ENCODE results near the gene RUBCN.
"Not testable (repeated sequence)": the region's sequence is repeated elsewhere in the genome, so short reads cannot be mapped to it uniquely, and the experiment has no call there.

Gene RUBCN

GRCh38 chr3:197657541-197658292 lies 79.0 kb downstream of the RUBCN start:
- not testable (repeated sequence) for DNase-seq

DNA sequence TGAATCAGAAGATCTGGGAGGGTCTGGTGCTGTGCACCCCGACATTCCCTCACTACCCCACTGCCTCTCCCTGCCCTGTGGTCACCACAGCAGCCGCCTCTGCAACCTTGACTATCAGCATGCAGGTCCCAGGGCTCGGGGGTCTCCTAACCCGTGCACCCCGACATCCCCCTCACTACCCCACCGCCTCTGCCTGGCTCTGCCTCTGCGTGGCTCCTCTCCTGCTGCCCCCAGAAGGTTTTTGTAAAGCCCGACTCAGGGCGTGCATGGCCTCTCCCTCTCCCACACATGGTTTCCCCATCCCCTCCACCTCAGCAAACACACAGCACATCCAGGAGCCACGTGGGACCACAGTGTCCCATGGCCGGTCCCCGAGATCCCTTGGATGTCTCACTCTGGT lies 79.7 kb downstream of the RUBCN start:
- DNase-seq, result not testable (repeated sequence)

- not testable (repeated sequence) for DNase-seq
Observed at GRCh38 chr3:197656129-197656528, 80.6 kb downstream of the RUBCN start.

- not testable (repeated sequence) for DNase-seq
Observed at GRCh38 chr3:197654998-197655330, 81.7 kb downstream of the RUBCN start.

DNA sequence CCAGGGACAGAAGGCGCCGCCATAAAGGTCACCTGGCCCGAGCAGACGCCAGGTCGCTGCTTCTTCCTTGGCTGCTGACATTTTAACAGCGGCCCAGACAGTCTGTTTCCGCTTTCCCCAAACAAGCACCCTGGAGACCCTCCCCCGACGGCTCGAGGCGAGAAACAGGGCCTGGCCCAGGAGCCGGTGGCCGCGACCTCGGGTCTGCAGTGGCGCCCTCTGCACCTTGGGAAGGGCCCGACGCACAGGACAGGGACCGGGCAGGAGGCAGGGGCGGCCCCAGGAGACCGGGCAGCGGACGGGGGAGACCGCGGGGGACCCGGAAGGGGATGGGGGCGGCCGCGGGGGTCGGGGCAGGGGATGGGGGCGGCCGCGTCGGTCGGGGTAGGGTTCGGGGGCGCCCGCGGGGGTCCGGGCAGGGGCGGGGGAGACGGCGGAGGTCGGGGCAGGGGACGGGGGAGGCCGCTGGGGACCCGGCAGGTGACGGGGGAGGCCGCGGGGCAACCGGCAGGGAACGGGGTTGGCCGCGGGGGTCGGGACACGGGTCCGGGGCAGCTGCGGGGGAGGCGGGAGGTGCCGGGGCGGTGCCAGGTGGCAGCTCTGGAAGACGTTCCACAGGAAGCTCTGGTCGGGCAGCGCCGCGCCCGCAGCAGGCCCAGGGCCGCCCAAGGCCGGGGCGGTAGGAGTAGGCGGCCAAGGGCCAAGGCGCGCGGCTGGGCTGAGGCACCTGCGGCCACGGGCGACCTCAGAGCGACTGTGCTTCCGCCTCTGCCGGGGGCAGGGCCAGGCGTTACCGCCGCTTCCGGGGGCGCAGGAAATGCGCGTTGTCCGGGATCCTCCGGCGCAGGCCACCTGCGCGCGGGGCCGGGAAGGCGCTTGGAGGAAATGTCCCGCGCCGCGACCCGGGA lies 82.4 kb downstream of the RUBCN start:
- peak; percentile 63 for DNase-seq

DNA sequence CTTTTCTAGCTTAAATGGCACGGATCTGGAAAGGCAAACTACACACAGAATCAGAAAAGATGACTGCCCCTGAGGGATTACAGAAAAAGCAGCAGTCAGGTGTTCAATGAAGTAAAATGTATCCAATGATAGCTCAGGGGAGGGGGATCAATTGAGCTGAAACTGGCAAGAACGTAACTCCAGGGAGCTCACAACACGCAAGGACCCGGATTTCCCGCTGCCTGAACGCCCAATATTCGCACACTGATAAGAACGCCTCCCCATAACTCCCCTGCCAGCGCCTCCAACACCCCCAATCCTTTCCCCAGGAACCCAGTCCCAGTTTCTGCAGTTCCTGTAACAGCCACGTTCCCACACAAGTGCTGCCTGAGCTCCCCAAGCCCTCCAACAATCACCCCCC lies 83.8 kb downstream of the RUBCN start:
- DNase-seq, result not testable (repeated sequence)

DNA sequence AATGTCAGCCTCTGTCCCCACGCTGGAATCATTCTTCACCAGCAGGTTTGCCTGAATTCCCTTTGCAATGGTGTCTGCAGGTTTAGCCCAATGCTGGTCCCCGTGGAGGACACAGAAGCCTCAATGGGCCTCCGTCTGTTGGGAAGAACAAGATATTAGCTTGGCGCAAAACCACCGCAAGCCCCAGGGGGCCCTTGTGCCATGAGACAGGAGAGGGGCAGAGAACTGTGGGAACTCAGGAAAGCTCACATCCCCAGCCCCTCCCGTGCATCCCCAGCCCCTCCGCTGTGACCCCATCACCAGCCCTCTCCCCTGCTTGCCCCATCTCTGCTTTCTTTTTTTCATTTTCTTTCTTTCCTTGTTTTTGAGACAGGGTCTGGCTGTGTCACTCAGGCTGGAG lies 89.1 kb downstream of the RUBCN start:
- DNase-seq, result not testable (repeated sequence)

- not testable (repeated sequence) for DNase-seq
Observed at GRCh38 chr3:197647191-197647590, 89.5 kb downstream of the RUBCN start.

DNA sequence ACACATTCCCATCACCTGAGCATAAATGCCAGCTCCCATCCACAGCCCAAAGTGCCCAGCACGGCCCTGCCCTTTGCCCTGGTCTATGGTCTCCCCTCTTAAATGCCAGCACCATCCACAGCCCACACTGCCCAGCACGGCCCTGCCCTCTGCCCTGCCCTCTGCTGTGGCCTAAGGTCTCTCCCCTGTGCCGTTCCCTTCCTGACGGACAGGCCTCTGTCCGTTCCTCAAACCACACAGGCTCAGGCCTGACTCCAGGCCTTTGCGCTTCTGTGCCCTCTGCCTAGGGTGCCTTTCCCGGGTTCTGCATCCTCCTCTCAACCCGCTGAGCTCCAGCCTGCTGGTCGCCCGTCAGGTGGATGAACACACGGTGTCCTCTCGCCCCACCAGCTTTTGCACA lies 90.4 kb downstream of the RUBCN start:
- not testable (repeated sequence) for DNase-seq

DNA sequence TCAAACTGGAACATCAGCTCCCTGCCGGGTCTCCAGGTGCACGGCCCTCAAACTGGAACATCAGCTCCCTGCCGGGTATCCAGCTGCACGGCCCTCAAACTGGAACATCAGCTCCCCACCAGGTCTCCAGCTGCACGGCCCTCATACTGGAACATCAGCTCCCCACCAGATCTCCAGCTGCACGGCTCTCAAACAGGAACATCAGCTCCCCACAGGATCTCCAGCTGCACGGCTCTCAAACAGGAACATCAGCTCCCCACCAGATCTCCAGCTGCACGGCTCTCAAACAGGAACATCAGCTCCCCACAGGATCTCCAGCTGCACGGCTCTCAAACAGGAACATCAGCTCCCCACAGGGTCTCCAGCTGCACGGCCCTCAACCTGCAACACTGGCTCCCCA lies 99.1 kb downstream of the RUBCN start:
- DNase-seq, result not testable (repeated sequence)

DNA sequence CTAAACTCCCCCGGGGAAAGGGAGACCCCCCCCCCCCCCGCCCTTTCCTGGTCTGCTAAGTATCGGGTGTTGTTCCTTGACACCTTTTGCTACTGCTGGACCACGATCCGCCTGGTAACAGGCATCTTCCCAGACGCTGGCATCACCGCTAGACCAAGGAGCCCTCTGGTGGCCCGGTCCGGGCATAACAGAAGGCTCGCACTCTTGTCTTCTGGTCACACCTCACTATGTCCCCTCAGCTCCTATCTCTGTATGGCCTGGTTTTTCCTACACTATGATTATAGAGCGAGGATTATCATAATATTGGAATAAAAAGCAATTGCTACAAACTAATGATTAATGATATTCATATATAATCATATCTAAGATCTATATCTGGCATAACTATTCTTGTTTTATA lies 104.7 kb downstream of the RUBCN start:
- DNase-seq, result not testable (repeated sequence)

DNA sequence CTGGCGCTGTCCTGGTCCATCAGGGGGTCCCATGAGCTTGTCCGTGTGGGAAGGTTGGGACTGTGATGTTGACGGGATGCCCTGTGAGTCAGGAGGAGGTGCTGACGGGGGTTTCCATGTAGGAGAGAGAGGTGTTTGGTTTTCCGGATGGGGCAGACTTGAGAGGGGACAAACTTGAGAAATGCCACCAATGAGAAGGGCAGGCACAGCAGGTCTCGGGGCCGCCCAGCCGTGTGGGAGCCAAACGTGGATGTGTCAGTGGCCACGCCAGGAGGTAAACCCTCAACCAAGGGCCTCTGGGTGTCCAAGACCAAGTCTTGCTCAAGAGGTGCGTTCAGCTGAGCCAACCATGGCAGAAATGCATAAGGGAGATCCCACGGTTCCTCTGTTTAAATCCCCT lies 105.9 kb downstream of the RUBCN start:
- DNase-seq, result not testable (repeated sequence)

DNA sequence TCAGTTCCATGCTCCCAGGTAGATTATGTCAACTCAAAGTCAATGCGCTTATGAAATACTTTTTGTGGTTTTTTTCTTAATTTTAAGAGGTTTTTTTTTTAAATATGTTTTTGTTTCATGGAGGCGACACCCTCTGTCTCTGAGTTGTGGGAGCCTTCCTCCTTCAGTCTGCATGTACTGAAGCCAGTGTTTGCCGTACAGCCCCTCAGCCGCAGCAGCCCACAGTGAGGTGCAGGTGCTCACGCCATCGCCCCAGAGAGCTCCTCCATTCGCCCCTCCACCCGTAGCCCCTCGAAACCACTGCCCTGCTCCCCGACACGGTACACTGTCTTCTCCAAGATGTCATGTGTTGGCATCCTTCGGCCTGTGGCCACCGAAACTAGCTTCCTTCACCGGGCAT lies 107.4 kb downstream of the RUBCN start:
- DNase-seq, result not testable (repeated sequence)

DNA sequence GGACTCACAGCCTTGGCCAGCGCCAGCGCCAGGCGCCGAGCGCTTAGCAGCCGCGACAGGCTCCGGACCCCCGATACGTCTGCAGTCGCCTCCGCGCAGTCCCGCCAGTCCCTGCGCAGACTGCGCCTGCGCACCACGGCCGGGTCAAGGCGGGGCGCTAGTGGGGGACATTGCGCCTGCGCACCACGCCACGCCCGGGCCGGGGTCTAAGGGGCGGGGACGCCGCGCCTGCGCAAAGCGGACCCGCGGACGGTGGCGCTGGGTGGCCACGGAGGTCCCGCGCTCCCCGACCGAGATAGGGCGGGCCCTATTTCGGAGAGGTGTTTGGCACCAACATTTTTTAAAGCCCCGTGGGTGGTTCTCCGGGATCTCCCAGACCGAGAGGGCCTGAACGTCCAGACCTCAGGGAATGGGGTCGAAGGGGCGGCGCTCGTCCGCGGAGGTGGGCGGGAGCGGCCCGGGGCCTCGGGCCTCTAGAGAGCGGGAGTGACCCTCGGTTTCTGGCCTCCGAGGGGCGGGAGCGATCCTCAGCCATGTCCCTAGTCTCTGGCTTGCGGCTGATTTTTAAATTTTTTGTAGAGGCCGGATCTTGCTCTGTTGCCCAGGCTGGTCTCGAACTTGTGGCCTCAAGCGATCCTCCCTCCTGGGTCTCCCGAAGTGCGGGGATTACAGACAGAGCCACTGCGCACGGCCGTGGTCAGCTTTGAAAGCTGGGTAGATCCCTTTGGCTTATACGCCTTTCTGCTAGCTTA lies 108.8 kb downstream of the RUBCN start:
- DNase-seq, result peak; percentile 94

- not testable (repeated sequence) for DNase-seq
Observed at GRCh38 chr3:197627158-197627771, 109.4 kb downstream of the RUBCN start.

GRCh38 chr3:197626404-197627157 lies 110.1 kb downstream of the RUBCN start:
- not testable (repeated sequence) for DNase-seq

DNA sequence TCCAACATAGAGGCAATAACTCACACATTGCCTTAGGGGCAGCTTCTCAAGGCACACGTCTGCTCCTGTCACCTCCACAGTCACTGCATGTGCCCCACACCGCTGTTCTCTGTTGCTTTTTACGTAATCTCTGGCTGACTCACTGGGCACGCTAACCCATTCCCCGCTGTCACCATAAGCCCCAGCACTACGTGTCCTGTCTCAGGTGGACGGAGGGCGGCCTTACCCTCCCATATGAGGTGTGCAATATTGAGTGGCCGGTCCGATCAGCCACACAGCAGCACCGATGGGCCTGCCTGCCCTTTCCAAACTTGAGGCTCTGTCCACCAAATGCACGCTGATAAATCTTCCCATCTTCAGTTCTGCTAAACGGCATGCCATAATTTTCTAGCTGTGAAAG lies 115.2 kb downstream of the RUBCN start:
- DNase-seq, result not testable (repeated sequence)

Measured in right kidney (tissue), 1 donor.